ENCODE measurements around the gene OPN3.

OPN3 gene

GRCh38 chr1:241550318-241550717 lies 89.9 kb downstream of the OPN3 start:
- H3K9ac ChIP-seq (ENCODE audit: low read length), result no peak overlapping the region
- no peaks in the 10 kb centered on the region for H3K36me3 ChIP-seq (ENCODE audit: control insufficient read depth in 1 of 2, insufficient read depth in 2 of 2, low read depth in 1 of 2, low read length in 2 of 2)
- H3K79me1 ChIP-seq (replicated peaks; ENCODE audit: low read length, poor library complexity, severe bottlenecking), result no peaks in the 10 kb centered on the region
- no peaks in the 10 kb centered on the region for H3K9me3 ChIP-seq (ENCODE audit: control insufficient read depth, low read length)
- H2BK12ac ChIP-seq (ENCODE audit: low read length in 2 of 2), result no peak overlapping the region
- H3K4me1 ChIP-seq (ENCODE audit: control insufficient read depth, insufficient read depth, low read depth, low read length), result no peaks in the 10 kb centered on the region
- no peak overlapping the region for H4K8ac ChIP-seq (ENCODE audit: low read length)
- WGBS, result 81% methylated on average over 1 of the region's 1 CpG
- H2AFZ ChIP-seq (ENCODE audit: low read depth, low read length), result no peak overlapping the region
- H3K14ac ChIP-seq (ENCODE audit: low read length in 2 of 2), result no peak overlapping the region
- H3K18ac ChIP-seq (ENCODE audit: low read depth in 1 of 2, low read length in 2 of 2), result no peak overlapping the region
- no peaks in the 10 kb centered on the region for H3K27me3 ChIP-seq (ENCODE audit: control insufficient read depth in 1 of 2, insufficient read depth in 1 of 2, low read length in 2 of 2)
- no peak overlapping the region for H2BK120ac ChIP-seq (ENCODE audit: low read depth, low read length)
- no peak overlapping the region for H3K4me2 ChIP-seq (ENCODE audit: low read length, poor library complexity, severe bottlenecking)
- no peak overlapping the region for H4K91ac ChIP-seq (ENCODE audit: low read length)
- H2BK15ac ChIP-seq (ENCODE audit: low read depth, poor library complexity, severe bottlenecking), result no peak overlapping the region
- no peak overlapping the region for H3K4ac ChIP-seq (ENCODE audit: low read depth in 1 of 2, low read length in 2 of 2)
- no peak for DNase-seq
- no peak overlapping the region for H3K27ac ChIP-seq (ENCODE audit: low read length, poor library complexity, severe bottlenecking)
- no peak overlapping the region for H3K4me3 ChIP-seq (ENCODE audit: insufficient read depth in 1 of 2, low read depth in 1 of 2, low read length in 2 of 2)
- no peak overlapping the region for H3K23ac ChIP-seq (ENCODE audit: low read length in 2 of 2)
- no peak overlapping the region for H2BK5ac ChIP-seq (ENCODE audit: low read depth, low read length, poor library complexity, severe bottlenecking)
- H2AK5ac ChIP-seq (ENCODE audit: low read length, severe bottlenecking), result no peak overlapping the region

DNA sequence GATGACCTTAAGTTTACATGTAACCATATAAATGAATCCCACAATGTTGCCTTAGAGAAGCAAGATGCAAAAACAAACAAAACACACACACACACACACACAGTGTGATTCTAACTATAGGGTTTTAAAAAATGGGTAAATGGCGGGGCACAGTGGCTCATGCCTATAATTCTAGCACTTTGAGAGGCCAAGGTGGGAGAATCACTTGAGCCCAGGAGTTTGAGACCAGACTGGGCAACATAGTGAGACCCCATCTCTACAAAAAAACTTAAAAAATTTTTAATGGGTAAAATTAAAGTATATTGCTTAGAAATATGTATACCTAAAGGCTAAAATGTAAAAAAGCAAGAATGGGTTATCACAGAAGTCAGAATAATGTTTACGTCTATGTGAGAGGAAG lies 92.2 kb downstream of the OPN3 start:
- Histone ChIP-seq H2AFZ (ENCODE audit: low read depth, low read length) (no peak overlapping the region), H2BK12ac (ENCODE audit: low read length in 2 of 2) (no peak overlapping the region), H2BK5ac (ENCODE audit: low read depth, low read length, poor library complexity, severe bottlenecking) (no peak overlapping the region), H3K9me3 (ENCODE audit: control insufficient read depth, low read length) (no peaks in the 10 kb centered on the region), H3K4me2 (ENCODE audit: low read length, poor library complexity, severe bottlenecking) (no peak overlapping the region), H2AK5ac (ENCODE audit: low read length, severe bottlenecking) (no peak overlapping the region), H4K8ac (ENCODE audit: low read length) (no peak overlapping the region), H3K79me1 (replicated peaks; ENCODE audit: low read length, poor library complexity, severe bottlenecking) (no peaks in the 10 kb centered on the region), H3K36me3 (ENCODE audit: control insufficient read depth in 1 of 2, insufficient read depth in 2 of 2, low read depth in 1 of 2, low read length in 2 of 2) (no peaks in the 10 kb centered on the region), H3K27me3 (ENCODE audit: control insufficient read depth in 1 of 2, insufficient read depth in 1 of 2, low read length in 2 of 2) (no peaks in the 10 kb centered on the region), H3K23ac (ENCODE audit: low read length in 2 of 2) (no peak overlapping the region), H3K4ac (ENCODE audit: low read depth in 1 of 2, low read length in 2 of 2) (no peak overlapping the region), H3K9ac (ENCODE audit: low read length) (no peak overlapping the region), H3K4me3 (ENCODE audit: insufficient read depth in 1 of 2, low read depth in 1 of 2, low read length in 2 of 2) (no peak overlapping the region), H3K4me1 (ENCODE audit: control insufficient read depth, insufficient read depth, low read depth, low read length) (no peaks in the 10 kb centered on the region), H4K91ac (ENCODE audit: low read length) (no peak overlapping the region), H3K14ac (ENCODE audit: low read length in 2 of 2) (no peak overlapping the region), H2BK15ac (ENCODE audit: low read depth, poor library complexity, severe bottlenecking) (no peak overlapping the region), H3K27ac (ENCODE audit: low read length, poor library complexity, severe bottlenecking) (no peak overlapping the region), H2BK120ac (ENCODE audit: low read depth, low read length) (no peak overlapping the region), H3K18ac (ENCODE audit: low read depth in 1 of 2, low read length in 2 of 2) (no peak overlapping the region)
- no peak for DNase-seq
- WGBS, result 100% methylated on average over 1 of the region's 2 CpGs

Measured in mesenchymal stem cell (in vitro differentiated cells and primary cell).